Measurements from ENCODE around the gene EIF4EBP2.

- TF ChIP-seq EZH2 (IDR thresholded peaks at IDR 0.05; ENCODE audit: borderline replicate concordance) = no peak
- no peak for TF ChIP-seq CTCF (IDR thresholded peaks at IDR 0.05; ENCODE audit: poor library complexity)
Measured at GRCh38 chr10:70441895-70442309, 38.0 kb downstream of the EIF4EBP2 start.
